GM12872 (cell line): ENCODE results near the gene GATA5.

Experiments
- CTCF ChIP-seq: IDR thresholded peaks from 3 replicates; pipeline ENCODE4 v1.5.1; 2011; ENCODE audit warnings: low read depth, mild to moderate bottlenecking, low read length, moderate library complexity; ENCODE audit not compliant: insufficient read depth

The GATA5 gene

DNA sequence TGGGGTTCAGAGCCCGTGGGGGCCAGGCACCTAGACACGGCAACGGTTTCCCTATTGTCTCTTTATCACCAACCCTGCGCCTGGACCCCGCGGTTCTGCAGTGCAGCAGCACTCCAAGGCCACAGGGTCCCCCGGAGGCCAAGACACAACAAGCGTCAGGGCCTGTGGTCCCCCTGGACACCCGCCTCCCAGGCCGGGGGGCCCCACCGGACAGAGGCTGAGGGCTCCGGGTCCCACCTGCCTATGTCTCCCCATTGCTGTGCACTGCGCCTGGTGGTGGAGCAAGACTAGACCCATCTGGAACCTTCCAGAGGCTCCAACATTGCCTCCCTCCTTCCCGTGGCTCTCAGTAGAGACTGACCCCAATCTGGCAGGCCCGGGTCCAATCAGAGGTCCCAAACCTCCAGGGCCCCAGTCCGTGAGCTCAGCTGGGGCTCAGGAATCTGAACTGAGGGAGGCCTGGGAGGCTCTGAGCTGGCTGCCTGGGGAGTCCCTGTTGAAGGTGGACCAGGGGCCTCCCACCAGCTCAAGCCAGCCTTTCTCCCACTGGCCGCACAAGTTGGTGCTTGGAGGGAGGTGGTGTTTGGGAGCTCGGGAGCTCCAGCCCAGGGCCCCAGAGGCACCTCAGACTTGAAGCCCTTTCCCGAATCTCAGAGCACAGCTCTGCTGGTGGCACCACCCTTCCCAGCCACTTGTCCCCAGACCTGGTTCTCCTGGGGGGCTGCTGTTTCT, 8.8 kb downstream of the GATA5 start:
- TF ChIP-seq CTCF = no peak

- no peak for TF ChIP-seq CTCF
These were observed 9.6 kb downstream of the GATA5 start for GRCh38 chr20:62466072-62466760.

- TF ChIP-seq CTCF = no peak
These were observed 10.8 kb downstream of the GATA5 start for GRCh38 chr20:62464990-62465389.

DNA sequence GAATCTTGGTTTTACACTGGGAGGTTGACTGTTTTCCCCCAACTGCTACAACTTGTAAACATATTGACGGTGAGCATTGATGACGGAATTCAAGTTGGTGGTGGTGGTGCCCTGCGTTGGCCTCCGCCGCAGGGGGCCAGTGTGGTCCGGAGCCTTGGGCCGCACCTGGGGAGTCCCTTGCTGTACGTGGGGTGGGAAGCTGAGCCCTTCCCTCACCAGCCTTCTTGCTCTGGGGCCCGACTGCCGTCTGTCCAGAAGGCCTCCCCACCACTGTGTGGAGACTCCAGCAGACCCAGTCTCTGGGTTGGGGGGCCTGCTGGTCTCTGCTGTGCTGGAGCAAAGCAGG, 11.4 kb downstream of the GATA5 start:
- TF ChIP-seq CTCF = no peak

DNA sequence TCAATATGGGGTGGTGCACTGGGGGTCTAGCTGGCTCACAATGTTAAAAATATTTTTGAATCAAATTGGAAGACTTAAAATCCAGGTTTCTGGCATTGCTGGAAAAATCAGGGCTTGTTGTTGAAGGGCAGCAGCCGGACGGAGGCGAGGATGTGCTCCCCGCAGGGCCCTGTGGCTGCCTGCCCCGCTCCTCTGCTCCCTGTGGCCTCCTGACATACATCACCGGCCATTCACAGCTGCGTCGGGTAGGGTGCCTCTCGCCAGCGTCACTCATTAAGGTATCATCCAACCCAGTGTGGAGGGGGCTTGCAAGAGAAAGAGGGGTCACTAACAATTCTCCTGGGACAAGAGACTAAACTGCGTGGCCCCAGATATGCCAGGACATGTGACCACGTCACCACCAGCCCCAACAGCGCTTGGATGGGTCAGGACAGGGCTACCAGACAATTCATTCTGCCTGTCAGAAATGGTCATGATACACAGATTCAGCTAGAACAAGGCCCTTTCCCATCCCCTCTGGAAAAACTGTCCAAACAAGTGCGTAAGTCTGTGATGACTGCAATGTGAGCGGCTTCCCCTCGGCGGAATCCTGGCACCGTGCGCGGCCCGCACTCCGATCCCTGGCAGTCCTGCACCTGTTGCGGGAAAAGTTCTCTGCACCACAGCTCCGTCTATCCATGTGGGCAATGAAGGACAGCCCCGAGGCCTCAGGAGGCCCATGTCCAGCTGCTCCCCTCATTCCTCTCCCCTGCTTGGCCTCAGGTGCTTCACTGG, 12.0 kb downstream of the GATA5 start:
- TF ChIP-seq CTCF = no peak

- TF ChIP-seq CTCF = no peak
These were observed 12.7 kb downstream of the GATA5 start for GRCh38 chr20:62462976-62463592.

DNA sequence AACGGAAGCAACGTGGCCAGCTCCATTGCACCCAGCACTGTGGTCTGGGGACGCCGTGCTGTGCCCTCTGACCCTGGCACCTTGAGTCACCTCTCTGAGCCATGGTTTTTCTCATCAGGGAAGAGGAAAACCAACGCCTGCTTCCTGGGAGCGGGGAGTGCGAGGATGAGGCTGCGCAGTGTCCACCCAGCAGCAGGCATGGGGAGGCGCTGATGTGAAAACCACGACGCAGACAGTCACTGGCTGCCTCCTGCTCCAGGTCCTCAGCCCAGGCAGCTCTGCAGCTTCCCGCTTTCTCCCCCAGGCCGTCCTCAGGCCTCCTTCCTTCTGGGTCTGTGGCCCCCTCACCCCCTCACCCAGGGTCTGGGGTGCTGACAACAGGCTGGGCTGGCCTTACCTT, 14.0 kb downstream of the GATA5 start:
- TF ChIP-seq CTCF = no peak
